ENCODE results near the gene TLR9.

GRCh38 chr3:52230461-52230860 is 5.0 kb upstream of the TLR9 start:
- no peak for TF ChIP-seq CTCF (conservative IDR thresholded peaks at IDR 0.05; ENCODE audit: low read depth, low read length)
- TF ChIP-seq EZH2phosphoT487 (IDR thresholded peaks at IDR 0.05; ENCODE audit: borderline replicate concordance, low read length) = no peak
